Right ventricle myocardium superior (tissue), 1 donor: Measurements from ENCODE around the gene KNOP1. TPM values are rescaled to one million over a fixed set of nuclear protein-coding genes. Genes with fewer than 3 reads are reported as not detected.

Experiments
- ATAC-seq: fragments of 200-7000 bp; cut with Tn5 transposase; one replicate; pipeline ENCODE4 v1.9.1; 2020; ENCODE audit warnings: mild to moderate bottlenecking; ENCODE audit not compliant: poor library complexity
- DNase-seq: peaks from one replicate; pipeline ENCODE4 v3.0.0-alpha.2; 2020
- intact Hi-C: fragments of 100-400 bp; cut with DNase I; formaldehyde crosslinking; loops from one replicate; pipeline ENCODE4 v1.11.2; 2022
- total RNA-seq: library from RNA; stranded (reverse); fragmentation: NEBNext Ultra II Directional; extraction: Animal tissue kit (Norgen Biotek cat#: 25700); gene quantifications from one replicate; pipeline ENCODE4 v1.2.1, GENCODE V29; 2021
- donor health status: DM: no; HTN: yes; CAD: no; lungs with severe emphysema.

The KNOP1 gene
- total RNA-seq, 1 donor from 2014 or later, result 6.2 TPM

- DNase-seq, result no peak
- no peak for ATAC-seq
- intact Hi-C loops, result no loop called here
Measured at GRCh38 chr16:19662351-19662750, 55.7 kb downstream of the KNOP1 start.

- no peak for DNase-seq
- ATAC-seq, result no peak
- intact Hi-C loops, result no loop called here
Measured at GRCh38 chr16:19660432-19660831, 57.6 kb downstream of the KNOP1 start.

GRCh38 chr16:19659554-19659953, 58.5 kb downstream of the KNOP1 start:
- intact Hi-C loops, result loop anchor here (10.0 kb wide), 1 partner anchor 55 kb away; no protein-coding TSS in a partner anchor
- ATAC-seq (no peak), DNase-seq (no peak)

GRCh38 chr16:19657831-19658230, 60.2 kb downstream of the KNOP1 start:
- intact Hi-C loops, result loop anchor here (10.0 kb wide), 1 partner anchor 53 kb away; no protein-coding TSS in a partner anchor
- no peak for ATAC-seq
- DNase-seq, result no peak

GRCh38 chr16:19655242-19655777, 62.7 kb downstream of the KNOP1 start:
- DNase-seq (no peak), ATAC-seq (no peak)
- intact Hi-C loops, result loop anchor here (10.0 kb wide), 1 partner anchor 51 kb away; no protein-coding TSS in a partner anchor

- no peak for ATAC-seq
- intact Hi-C loops, result loop anchor here (10.0 kb wide), 1 partner anchor 49 kb away; no protein-coding TSS in a partner anchor
- no peak for DNase-seq
Measured at GRCh38 chr16:19654147-19654546, 63.9 kb downstream of the KNOP1 start.

Other genes with a start within 250 kb of the KNOP1 start
- 116 TPM for gene GDE1, start 196.1 kb downstream of the KNOP1 start, total RNA-seq
- 6.1 TPM for gene CCP110, start 194.3 kb downstream of the KNOP1 start, total RNA-seq
- gene VPS35L, start 162.5 kb downstream of the KNOP1 start, total RNA-seq, result 19.4 TPM
- gene IQCK, start within 50 bp of the KNOP1 start, total RNA-seq, result 6.5 TPM
- 83.7 TPM for gene GPRC5B, start 166.6 kb upstream of the KNOP1 start, total RNA-seq